Body of pancreas (tissue), 4 donors: ENCODE results near the gene TTF1.

ENCODE experiments used
- CTCF ChIP-seq, 7 experiments: fragments of 450-650 bp in 4 of 7; fragments of 200-600 bp in 3 of 7; sonication (generic) in 3 of 7; IDR thresholded peaks; one replicate each; pipeline ENCODE4 v1.5.1; 2016 to 2019; ENCODE audit warnings: antibody characterized with exemption in 7 of 7
- POLR2A ChIP-seq, 3 donors: fragments of 450-650 bp; IDR thresholded peaks; one replicate each; pipeline ENCODE4 v1.6.1; 2016; ENCODE audit warnings: antibody characterized with exemption in 3 of 3, mild to moderate bottlenecking in 2 of 3

DNA sequence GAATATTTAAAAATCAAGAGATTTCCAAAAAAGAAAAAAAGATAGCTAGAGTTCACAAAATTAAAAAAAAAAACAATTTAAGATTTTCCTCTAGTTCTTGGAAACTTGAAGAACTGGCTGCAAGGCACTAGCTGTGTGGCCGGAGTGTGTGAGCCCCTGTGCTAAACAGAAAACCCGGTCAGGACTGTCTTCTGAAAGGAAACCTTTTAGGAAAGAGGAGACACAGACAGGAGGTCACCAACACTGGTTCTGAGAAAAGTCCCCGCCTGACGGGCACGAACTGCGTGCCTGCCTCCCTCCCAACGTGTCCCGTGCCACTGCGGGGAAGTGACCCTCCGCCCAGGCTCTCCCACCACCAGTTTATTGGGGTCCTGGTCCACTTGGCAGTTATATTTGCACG is 15.2 kb downstream of the TTF1 start:
- no peak for TF ChIP-seq CTCF (IDR thresholded peaks at IDR 0.05)
- no peak for TF ChIP-seq POLR2A (IDR thresholded peaks at IDR 0.05)
